Esophagus squamous epithelium (tissue), 4 donors: ENCODE results near the gene ZNF232.

ENCODE experiments used
- CTCF ChIP-seq, 6 experiments: fragments of 450-650 bp in 4 of 6; fragments of 200-600 bp in 2 of 6; sonication (generic) in 2 of 6; IDR thresholded peaks; one replicate each; pipeline ENCODE4 v1.5.1; 2016 to 2019; ENCODE audit warnings: antibody characterized with exemption in 6 of 6, mild to moderate bottlenecking in 4 of 6, moderate library complexity in 4 of 6
- POLR2A ChIP-seq, 4 donors: fragments of 450-650 bp; IDR thresholded peaks; one replicate each; pipeline ENCODE4 v1.6.1; 2017; ENCODE audit warnings: antibody characterized with exemption in 4 of 4, mild to moderate bottlenecking in 4 of 4, moderate library complexity in 3 of 4

DNA sequence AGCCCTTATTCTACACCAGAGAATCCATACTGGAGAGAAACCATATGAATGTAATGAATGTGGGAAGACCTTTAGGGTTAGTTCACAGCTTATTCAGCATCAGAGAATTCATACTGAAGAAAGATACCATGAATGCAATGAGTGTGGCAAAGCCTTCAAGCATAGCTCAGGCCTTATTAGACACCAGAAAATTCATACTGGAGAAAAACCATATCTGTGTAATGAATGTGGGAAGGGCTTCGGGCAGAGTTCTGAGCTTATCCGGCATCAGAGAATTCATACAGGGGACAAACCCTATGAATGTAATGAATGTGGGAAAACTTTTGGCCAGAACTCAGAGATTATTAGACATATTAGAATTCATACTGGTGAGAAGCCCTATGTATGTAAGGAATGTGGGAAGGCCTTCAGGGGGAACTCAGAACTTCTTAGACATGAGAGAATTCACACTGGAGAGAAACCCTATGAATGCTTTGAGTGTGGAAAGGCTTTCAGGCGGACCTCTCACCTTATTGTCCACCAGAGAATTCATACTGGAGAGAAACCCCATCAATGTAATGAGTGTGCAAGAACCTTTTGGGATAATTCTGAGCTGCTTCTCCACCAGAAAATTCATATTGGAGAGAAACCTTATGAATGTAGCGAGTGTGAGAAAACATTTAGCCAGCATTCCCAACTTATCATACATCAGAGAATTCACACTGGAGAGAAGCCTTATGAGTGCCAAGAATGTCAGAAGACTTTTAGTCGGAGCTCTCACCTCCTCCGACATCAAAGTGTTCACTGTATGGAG lies 19.3 kb downstream of the ZNF232 start:
- TF ChIP-seq POLR2A (IDR thresholded peaks at IDR 0.05) (no peak), CTCF (IDR thresholded peaks at IDR 0.05) (no peak)
